HG03280 (cell line): Measurements from ENCODE around the gene SMC1B.
"Not testable (repeated sequence)": the region's sequence is repeated elsewhere in the genome, so short reads cannot be mapped to it uniquely, and the experiment has no call there.

Experiments used
- ATAC-seq: cut with Tn5 transposase; IDR thresholded peaks from one replicate; pipeline ENCODE4 v1.9.1; 2021; ENCODE audit warnings: mild to moderate bottlenecking, moderate library complexity; ENCODE audit not compliant: unreplicated experiment

Gene SMC1B

GRCh38 chr22:45306139-45306538 is 107.3 kb downstream of the SMC1B start:
- no peak for ATAC-seq

DNA sequence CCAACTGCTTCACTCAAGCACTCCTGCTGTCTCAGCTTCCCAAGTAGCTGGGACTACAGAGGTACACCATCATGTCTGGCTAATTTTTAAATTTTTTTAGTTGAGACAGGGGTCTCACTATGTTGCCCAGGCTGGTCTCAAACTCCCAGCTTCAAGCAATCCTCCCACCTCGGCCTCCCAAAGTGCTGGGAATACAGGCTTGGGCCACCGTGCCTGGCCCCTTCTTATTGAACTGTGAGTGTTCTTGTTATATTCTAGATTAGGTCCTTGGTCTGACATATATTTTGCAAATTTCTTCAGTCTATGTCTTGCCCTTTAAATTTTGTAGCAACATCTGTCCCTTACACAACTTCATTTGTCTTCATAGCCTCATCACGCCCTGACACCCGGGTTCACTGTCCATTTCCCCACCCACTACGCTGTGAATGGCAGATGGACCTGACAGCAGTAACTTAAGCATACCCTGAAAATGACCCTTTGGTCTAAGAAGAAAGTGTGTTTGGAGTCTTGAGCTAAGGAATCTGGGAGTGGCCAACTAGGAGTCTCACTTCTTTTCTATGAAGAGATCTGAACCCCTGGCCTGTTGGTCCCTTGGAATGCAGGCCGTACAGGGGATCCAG is 107.8 kb downstream of the SMC1B start:
- no peak for ATAC-seq

GRCh38 chr22:45304971-45305370 is 108.4 kb downstream of the SMC1B start:
- ATAC-seq = no peak

DNA sequence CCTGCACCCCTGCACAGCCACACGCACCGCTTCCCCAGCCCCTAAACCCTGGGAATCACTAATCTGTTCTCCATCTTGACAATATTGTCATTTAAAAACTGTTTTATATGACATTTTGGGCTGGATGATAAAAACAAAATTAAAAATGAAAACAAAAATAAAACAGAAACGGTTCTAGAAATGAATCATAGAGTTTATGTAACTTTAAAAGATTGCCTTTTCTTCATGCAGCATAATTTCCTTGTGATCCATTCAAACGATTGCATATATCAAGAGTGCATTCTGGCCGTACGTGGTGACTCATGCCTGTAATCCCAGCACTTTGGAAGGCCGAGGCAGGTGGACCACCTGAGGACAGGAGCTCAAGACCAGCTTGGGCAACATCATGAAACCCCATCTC is 110.2 kb downstream of the SMC1B start:
- ATAC-seq = no peak

DNA sequence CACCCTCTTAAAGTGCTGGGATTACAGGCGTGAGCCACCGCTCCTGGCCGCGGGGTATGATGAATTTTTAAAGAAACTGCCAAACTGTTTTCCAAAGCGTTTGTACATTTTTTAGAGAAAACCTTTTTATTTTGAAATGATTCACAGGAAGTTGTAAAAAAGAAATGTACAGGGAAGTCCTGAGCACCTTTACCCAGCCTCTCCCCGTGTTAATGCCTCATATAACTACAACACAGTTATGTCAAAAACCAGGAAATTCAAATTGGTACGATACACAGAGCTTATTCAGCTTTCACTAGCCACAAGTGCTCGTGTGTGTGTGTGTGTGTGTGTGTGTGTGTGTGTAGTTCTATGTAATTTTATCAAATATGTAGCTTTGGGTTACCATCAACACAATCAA is 110.6 kb downstream of the SMC1B start:
- ATAC-seq = no peak

GRCh38 chr22:45298934-45299505 is 114.4 kb downstream of the SMC1B start:
- ATAC-seq = no peak

- no peak for ATAC-seq
Observed at GRCh38 chr22:45296628-45297297, 116.6 kb downstream of the SMC1B start.

DNA sequence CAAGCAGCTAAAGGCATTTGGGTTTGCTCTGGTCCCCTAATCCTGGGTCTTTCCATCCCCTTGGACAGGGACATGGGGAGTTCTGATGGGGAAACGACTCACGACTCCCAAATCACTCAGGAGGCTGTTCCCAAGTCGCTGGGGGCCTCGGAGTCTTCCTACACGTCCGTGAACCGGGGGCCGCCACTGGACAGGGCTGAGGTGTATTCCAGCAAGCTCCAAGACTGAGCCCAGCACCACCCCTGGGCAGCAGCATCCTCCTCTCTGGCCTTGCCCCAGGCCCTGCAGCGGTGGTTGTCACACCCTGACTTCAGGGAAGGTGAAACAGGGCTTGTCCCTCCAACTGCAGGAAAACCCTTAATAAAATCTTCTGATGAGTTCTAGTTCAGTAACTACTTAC is 117.9 kb downstream of the SMC1B start:
- no peak for ATAC-seq

DNA sequence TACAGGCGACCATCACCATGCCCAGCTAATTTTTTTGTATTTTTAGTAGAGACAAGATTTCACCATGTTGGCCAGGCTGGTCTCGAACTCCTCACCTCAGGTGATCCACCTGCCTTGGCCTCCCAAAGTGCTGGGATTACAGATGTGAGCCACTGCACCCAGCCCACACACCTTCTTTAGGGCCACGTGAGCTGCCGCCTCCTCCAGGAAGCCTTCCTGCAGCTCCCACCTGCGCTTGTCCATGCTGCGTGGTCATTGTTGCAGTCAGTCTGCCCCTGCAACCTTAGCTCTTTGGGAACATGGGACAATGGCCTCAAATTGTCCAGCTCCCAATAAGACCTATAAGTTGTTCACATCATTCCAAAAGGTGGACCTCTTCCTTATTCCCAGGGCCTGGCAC is 118.4 kb downstream of the SMC1B start:
- ATAC-seq = not testable (repeated sequence)
